ENCODE data around the gene UBE2K.

GRCh38 chr4:39685990-39686389 is 11.9 kb upstream of the UBE2K start:
- TF ChIP-seq, protein P1, sequence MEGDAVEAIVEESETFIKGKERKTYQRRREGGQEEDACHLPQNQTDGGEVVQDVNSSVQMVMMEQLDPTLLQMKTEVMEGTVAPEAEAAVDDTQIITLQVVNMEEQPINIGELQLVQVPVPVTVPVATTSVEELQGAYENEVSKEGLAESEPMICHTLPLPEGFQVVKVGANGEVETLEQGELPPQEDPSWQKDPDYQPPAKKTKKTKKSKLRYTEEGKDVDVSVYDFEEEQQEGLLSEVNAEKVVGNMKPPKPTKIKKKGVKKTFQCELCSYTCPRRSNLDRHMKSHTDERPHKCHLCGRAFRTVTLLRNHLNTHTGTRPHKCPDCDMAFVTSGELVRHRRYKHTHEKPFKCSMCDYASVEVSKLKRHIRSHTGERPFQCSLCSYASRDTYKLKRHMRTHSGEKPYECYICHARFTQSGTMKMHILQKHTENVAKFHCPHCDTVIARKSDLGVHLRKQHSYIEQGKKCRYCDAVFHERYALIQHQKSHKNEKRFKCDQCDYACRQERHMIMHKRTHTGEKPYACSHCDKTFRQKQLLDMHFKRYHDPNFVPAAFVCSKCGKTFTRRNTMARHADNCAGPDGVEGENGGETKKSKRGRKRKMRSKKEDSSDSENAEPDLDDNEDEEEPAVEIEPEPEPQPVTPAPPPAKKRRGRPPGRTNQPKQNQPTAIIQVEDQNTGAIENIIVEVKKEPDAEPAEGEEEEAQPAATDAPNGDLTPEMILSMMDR (IDR thresholded peaks at IDR 0.05): no peak
- no peak for TF ChIP-seq EZH2 (IDR thresholded peaks at IDR 0.05; ENCODE audit: borderline replicate concordance, insufficient read depth, low read depth, low read length, poor library complexity, severe bottlenecking)
